Thoracic aorta (tissue), 2 donors: ENCODE measurements around the gene SEZ6L. TPM values are rescaled to one million over a fixed set of nuclear protein-coding genes. Genes with fewer than 3 reads are reported as not detected.

Experiments used
- ATAC-seq: fragments of 150-250 bp; one replicate; pipeline ENCODE4 v1.8.0; 2017; ENCODE audit warnings: low read depth; ENCODE audit not compliant: insufficient number of reproducible peaks, low FRiP score
- DNase-seq: peaks from one replicate; pipeline ENCODE4 v3.0.0-alpha.2; 2020; ENCODE audit warnings: low spot score
- H3K27ac ChIP-seq, 2 donors: fragments of 200-600 bp; sonication (generic); 1 replicate in 1 of 2; 2 replicates in 1 of 2; pipeline ENCODE4 v1.5.1; 2016; ENCODE audit warnings: mild to moderate bottlenecking in 2 of 2, moderate library complexity in 2 of 2
- H3K27me3 ChIP-seq: fragments of 200-600 bp; sonication (generic); replicated peaks from 2 replicates; pipeline ENCODE4 v1.6.0; 2016; ENCODE audit warnings: mild to moderate bottlenecking; ENCODE audit not compliant: insufficient read depth
- H3K36me3 ChIP-seq: fragments of 200-600 bp; sonication (generic); one replicate; pipeline ENCODE4 v1.5.1; 2016
- H3K4me1 ChIP-seq, 2 donors: fragments of 200-600 bp; sonication (generic); 1 replicate in 1 of 2; 2 replicates in 1 of 2; pipeline versions ENCODE4 v1.5.1 to v1.6.0; 2016; ENCODE audit warnings: low read depth in 2 of 2, mild to moderate bottlenecking in 1 of 2; ENCODE audit not compliant: control insufficient read depth in 1 of 2
- H3K4me3 ChIP-seq: fragments of 200-600 bp; sonication (generic); 2 replicates; pipeline ENCODE4 v1.5.1; 2016; ENCODE audit warnings: mild to moderate bottlenecking
- H3K9me3 ChIP-seq: fragments of 200-600 bp; sonication (generic); 2 replicates; pipeline ENCODE4 v1.5.1; 2016
- total RNA-seq, 2 donors: library from RNA; depleted of rRNA; stranded (reverse); fragments of >200 nt; gene quantifications; one replicate each; pipeline versions ENCODE4 v1.1.0 to v1.2.3, GENCODE V29; 2016
- TF ChIP-seq, protein P1 (sequence below): fragments of 200-600 bp; sonication (generic); IDR thresholded peaks from one replicate; pipeline ENCODE4 v1.5.1; 2019; ENCODE audit warnings: antibody characterized with exemption

The SEZ6L gene
- total RNA-seq, 2 donors from 2014 or later: 0.21 TPM; not detected in 1

DNA sequence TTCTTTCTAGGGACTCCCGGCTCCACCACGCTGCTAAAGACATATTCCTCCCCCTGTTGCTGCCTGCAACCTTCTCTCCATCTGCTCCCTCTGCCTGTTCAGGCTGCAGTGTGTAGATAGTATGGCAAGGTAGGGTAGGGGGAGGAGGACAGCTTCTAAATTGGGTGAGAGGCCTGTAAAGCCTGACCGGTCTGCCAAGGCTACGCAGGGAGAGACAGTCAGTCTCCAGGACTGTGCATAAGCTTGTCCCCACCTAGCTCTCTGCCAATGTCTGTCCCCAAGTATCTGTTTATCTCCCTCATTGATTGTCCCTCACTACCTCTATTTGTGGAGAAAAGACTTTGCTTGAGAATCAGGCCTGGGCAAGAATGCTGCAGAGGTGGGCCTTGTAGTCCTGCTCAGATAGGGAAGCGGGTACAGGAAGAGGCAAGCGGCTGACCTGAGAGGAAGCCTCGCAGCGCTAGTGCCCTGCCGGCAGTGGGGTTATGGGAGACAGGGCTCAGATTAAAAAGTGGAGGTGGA lies 871 bp upstream of the SEZ6L start:
- DNase-seq (no peak), ATAC-seq (no peak)
- no peak overlapping the region for H3K27ac ChIP-seq
- H3K4me1 ChIP-seq: peaks cover 3 to 10% of the 10 kb centered on the region in 2 donors
- peaks cover 8% of the 10 kb centered on the region for H3K27me3 ChIP-seq
- TF ChIP-seq, protein P1, sequence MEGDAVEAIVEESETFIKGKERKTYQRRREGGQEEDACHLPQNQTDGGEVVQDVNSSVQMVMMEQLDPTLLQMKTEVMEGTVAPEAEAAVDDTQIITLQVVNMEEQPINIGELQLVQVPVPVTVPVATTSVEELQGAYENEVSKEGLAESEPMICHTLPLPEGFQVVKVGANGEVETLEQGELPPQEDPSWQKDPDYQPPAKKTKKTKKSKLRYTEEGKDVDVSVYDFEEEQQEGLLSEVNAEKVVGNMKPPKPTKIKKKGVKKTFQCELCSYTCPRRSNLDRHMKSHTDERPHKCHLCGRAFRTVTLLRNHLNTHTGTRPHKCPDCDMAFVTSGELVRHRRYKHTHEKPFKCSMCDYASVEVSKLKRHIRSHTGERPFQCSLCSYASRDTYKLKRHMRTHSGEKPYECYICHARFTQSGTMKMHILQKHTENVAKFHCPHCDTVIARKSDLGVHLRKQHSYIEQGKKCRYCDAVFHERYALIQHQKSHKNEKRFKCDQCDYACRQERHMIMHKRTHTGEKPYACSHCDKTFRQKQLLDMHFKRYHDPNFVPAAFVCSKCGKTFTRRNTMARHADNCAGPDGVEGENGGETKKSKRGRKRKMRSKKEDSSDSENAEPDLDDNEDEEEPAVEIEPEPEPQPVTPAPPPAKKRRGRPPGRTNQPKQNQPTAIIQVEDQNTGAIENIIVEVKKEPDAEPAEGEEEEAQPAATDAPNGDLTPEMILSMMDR: no peak
- no peaks in the 10 kb centered on the region for H3K9me3 ChIP-seq
- no peaks in the 10 kb centered on the region for H3K36me3 ChIP-seq
- no peak overlapping the region for H3K4me3 ChIP-seq

DNA sequence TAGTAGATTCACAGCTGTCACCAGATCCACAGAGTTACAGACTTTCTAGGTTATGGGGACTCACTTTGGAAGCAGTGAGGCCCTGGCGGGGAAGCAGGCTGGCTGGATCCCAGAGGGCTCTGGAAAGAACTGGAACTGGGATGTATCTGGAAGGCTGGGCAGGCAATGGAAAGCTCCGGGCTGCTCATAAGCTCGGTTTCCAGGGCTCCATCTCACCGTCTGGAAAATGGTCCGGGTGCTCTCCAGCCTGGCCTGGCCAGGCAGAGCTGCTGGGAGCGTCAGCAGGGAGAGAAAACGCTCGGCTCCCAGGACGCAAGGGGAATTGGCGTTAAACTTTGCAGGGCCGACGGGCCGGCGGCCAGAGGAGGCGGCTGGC lies 335 bp upstream of the SEZ6L start:
- H3K9me3 ChIP-seq: no peaks in the 10 kb centered on the region
- H3K27me3 ChIP-seq: peaks cover 8% of the 10 kb centered on the region
- no peaks in the 10 kb centered on the region for H3K36me3 ChIP-seq
- TF ChIP-seq, protein P1: no peak
- peak overlapping the region; percentile 72 for H3K4me3 ChIP-seq
- no peak overlapping the region for H3K27ac ChIP-seq
- peaks cover 3 to 10% of the 10 kb centered on the region in 2 donors for H3K4me1 ChIP-seq
- DNase-seq: no peak
- ATAC-seq: no peak

DNA sequence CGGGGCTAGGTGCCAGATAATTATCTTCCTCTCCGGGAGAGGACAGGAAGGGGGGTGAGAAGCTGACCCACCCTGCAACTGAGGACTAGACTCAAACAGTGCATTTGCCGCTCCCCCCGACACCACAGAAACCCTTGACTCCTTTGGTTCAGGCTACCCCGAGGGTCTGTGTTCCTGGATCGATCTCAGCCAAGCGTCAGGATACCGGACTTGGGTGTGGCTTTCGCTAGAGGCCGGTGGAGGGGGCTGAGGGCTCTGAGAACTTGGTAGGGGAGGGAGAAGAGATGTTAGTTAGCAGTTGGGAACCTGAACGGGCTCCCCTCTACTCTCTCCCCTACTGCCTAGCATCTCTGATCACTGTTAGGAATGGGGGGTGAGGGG lies 840 bp downstream of the SEZ6L start:
- ATAC-seq (no peak), DNase-seq (no peak)
- Histone ChIP-seq H3K4me3 (peak overlapping the region; percentile 72), H3K4me1 (peaks cover 3 to 10% of the 10 kb centered on the region in 2 donors), H3K9me3 (no peaks in the 10 kb centered on the region), H3K36me3 (no peaks in the 10 kb centered on the region), H3K27ac (no peak overlapping the region), H3K27me3 (peaks cover 8% of the 10 kb centered on the region)
- TF ChIP-seq, protein P1: no peak

DNA sequence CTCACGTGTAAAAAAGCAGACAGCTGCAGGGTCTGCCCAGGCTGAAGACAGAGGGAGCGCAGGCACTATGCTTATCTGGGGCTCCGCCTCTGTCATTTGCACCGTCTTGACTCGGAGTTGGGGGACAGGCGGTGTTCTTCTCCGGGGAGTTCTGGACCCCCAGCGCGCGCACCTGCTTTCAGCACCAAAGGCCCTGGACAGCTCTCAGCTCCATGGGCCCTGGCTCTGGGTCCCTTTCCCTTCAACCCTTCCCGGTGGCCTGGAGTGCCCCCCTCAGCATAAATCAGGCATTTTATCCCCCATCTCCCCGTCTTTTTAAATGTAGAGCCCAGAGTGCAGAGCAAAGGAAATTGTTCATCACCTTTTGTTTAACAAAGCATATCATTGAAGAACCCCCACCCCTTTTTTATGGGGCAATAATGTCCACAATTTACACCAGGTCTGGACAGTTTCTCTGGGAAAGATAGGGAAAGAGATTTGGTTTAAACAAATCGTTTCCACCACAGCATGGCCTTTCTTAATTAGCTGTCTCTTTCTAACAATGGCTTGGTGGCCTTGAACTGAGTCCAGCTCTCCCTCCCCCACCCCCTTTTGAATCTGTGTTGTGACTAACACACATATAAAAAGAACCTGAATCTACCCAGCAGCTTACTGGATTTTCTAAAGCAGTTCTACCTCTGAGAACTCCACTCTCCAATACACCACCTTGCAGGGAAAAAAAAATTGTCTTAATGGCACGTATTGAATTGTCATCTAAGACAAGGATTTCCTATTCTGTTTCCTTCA lies 1.7 kb downstream of the SEZ6L start:
- TF ChIP-seq, protein P1: no peak
- Histone ChIP-seq H3K27me3 (peaks cover 8% of the 10 kb centered on the region), H3K4me1 (peaks cover 3 to 10% of the 10 kb centered on the region in 2 donors), H3K27ac (no peak overlapping the region), H3K36me3 (no peaks in the 10 kb centered on the region), H3K9me3 (no peaks in the 10 kb centered on the region), H3K4me3 (no peak overlapping the region)
- DNase-seq (no peak), ATAC-seq (no peak)

DNA sequence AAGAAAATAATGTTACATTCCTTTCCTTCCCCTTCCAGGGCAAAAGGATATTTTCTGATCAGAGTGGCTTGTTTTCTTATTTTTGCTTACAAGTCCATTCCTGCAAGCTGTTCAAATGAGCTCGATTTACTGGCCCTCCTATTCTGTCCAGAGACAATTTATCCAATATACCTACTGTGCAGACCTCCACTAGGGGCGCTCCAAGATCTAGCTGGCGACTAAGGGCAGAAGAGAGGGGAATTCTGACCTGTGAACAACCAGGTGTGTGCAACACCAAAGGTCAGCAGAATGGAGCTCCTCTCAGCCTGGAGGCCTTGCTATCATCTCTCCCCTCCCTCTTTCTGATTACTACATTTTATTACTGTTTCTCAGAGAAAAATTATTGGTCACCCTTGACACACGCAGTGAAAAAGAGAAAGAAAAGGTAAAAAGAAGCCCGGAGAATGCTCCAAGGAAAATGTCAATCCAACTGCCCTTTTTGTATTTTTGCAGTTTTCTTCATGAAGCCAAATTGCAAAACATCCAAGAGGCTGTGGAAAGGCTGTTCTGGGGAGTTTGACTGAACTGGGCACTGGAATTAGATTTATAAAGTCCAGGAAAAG lies 3.2 kb downstream of the SEZ6L start:
- Histone ChIP-seq H3K27me3 (peaks cover 8% of the 10 kb centered on the region), H3K4me1 (peaks cover 3 to 10% of the 10 kb centered on the region in 2 donors)

More for the DNA sequence above, 3.2 kb downstream of the SEZ6L start:
- ATAC-seq (no peak), DNase-seq (no peak)
- no peak overlapping the region for H3K27ac ChIP-seq
- TF ChIP-seq, protein P1: peak; percentile 29
- no peak overlapping the region for H3K4me3 ChIP-seq
- H3K36me3 ChIP-seq: no peaks in the 10 kb centered on the region
- H3K9me3 ChIP-seq: no peaks in the 10 kb centered on the region
